HepG2 (cell line): ENCODE results near the gene GCG.

Experiments used
- CTCF ChIP-seq: sonication (generic); formaldehyde crosslinking; IDR thresholded peaks from 2 replicates; pipeline ENCODE4 v1.5.0; 2020; ENCODE audit warnings: mild to moderate bottlenecking, missing genetic modification reagents, moderate library complexity
- ELK4 ChIP-seq: sonication (generic); formaldehyde crosslinking; IDR thresholded peaks from 2 replicates; pipeline ENCODE4 v1.9.0; 2021; ENCODE audit warnings: missing genetic modification reagents, borderline replicate concordance
- ERF ChIP-seq: IDR thresholded peaks from 2 replicates; pipeline ENCODE4 v1.6.1; 2018; ENCODE audit warnings: missing biosample characterization, missing genetic modification reagents
- FOSL2 ChIP-seq: sonication (generic); formaldehyde crosslinking; IDR thresholded peaks from 2 replicates; pipeline ENCODE4 v1.4.0; 2020; ENCODE audit warnings: missing genetic modification reagents
- FOXP4 ChIP-seq: sonication (generic); formaldehyde crosslinking; IDR thresholded peaks from 2 replicates; pipeline ENCODE4 v1.4.0; 2020; ENCODE audit warnings: missing genetic modification reagents
- LRRFIP1 ChIP-seq: sonication (generic); formaldehyde crosslinking; conservative IDR thresholded peaks from 2 replicates; pipeline ENCODE4 v1.4.0; 2020; ENCODE audit warnings: missing genetic modification reagents
- MAFG ChIP-seq: sonication (generic); formaldehyde crosslinking; IDR thresholded peaks from 2 replicates; pipeline ENCODE4 v1.5.1; 2020; ENCODE audit warnings: mild to moderate bottlenecking, missing genetic modification reagents
- PITX1 ChIP-seq: sonication (generic); formaldehyde crosslinking; IDR thresholded peaks from 2 replicates; pipeline ENCODE4 v1.5.1; 2020; ENCODE audit warnings: mild to moderate bottlenecking, missing genetic modification reagents
- SRSF1 ChIP-seq: fragments of 200-400 bp; formaldehyde crosslinking; optimal IDR thresholded peaks from 2 replicates; pipeline ENCODE3; 2017; ENCODE audit warnings: mild to moderate bottlenecking, low read depth, low read length, moderate library complexity
- ZNF160 ChIP-seq: sonication (generic); formaldehyde crosslinking; IDR thresholded peaks from 2 replicates; pipeline ENCODE4 v1.8.0; 2022; ENCODE audit warnings: mild to moderate bottlenecking, inconsistent platforms, missing genetic modification reagents
- ZNF343 ChIP-seq: sonication (generic); formaldehyde crosslinking; IDR thresholded peaks from 2 replicates; pipeline ENCODE4 v1.4.0; 2020; ENCODE audit warnings: mild to moderate bottlenecking, missing genetic modification reagents
- ZNF530 ChIP-seq: sonication (generic); formaldehyde crosslinking; IDR thresholded peaks from 2 replicates; pipeline ENCODE4 v1.5.0; 2020; ENCODE audit warnings: low read depth, mild to moderate bottlenecking, missing genetic modification reagents
- TF ChIP-seq, protein P1 (sequence below): sonication (generic); formaldehyde crosslinking; IDR thresholded peaks from 2 replicates; pipeline ENCODE4 v1.5.1; 2020; ENCODE audit warnings: missing genetic modification reagents, mild to moderate bottlenecking, borderline replicate concordance

GRCh38 chr2:162148956-162149355 lies 3.1 kb downstream of the GCG start:
- TF ChIP-seq ZNF343 (CRISPR knock-in tag) (no peak), LRRFIP1 (CRISPR knock-in tag) (no peak), CTCF (no peak), SRSF1 (no peak), PITX1 (CRISPR knock-in tag) (no peak), ERF (CRISPR knock-in tag) (no peak), ZNF160 (no peak), FOSL2 (CRISPR knock-in tag) (no peak), ZNF530 (CRISPR knock-in tag) (no peak), ELK4 (CRISPR knock-in tag) (no peak), FOXP4 (CRISPR knock-in tag) (no peak), MAFG (CRISPR knock-in tag) (no peak)
- TF ChIP-seq, protein P1, sequence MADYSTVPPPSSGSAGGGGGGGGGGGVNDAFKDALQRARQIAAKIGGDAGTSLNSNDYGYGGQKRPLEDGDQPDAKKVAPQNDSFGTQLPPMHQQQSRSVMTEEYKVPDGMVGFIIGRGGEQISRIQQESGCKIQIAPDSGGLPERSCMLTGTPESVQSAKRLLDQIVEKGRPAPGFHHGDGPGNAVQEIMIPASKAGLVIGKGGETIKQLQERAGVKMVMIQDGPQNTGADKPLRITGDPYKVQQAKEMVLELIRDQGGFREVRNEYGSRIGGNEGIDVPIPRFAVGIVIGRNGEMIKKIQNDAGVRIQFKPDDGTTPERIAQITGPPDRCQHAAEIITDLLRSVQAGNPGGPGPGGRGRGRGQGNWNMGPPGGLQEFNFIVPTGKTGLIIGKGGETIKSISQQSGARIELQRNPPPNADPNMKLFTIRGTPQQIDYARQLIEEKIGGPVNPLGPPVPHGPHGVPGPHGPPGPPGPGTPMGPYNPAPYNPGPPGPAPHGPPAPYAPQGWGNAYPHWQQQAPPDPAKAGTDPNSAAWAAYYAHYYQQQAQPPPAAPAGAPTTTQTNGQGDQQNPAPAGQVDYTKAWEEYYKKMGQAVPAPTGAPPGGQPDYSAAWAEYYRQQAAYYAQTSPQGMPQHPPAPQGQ (CRISPR knock-in tag): no peak
